Right lobe of liver (tissue), 6 donors: Measurements from ENCODE around the gene CPNE4. TPM values are rescaled to one million over a fixed set of nuclear protein-coding genes. Genes with fewer than 3 reads are reported as not detected.

Experiments
- ATAC-seq, 4 donors: fragments of 200-7000 bp; cut with Tn5 transposase; one replicate each; pipeline ENCODE4 v1.9.1; 2020; ENCODE audit warnings: mild to moderate bottlenecking in 4 of 4, moderate library complexity in 4 of 4
- DNase-seq, 3 donors: peaks; one replicate each; pipeline ENCODE4 v3.0.0-alpha.2; 2020
- H3K27ac ChIP-seq, 3 donors: fragments of 200-600 bp; one replicate each; pipeline ENCODE4 v1.8.0; 2022
- H3K27me3 ChIP-seq, 2 donors: fragments of 200-600 bp; one replicate each; pipeline ENCODE4 v1.8.0; 2022
- H3K36me3 ChIP-seq, 4 donors: fragments of 200-600 bp; sonication (generic) in 1 of 4; one replicate each; pipeline versions ENCODE4 v1.5.1 to v1.8.0; 2017 to 2022; ENCODE audit warnings: control low read depth in 1 of 4
- H3K4me1 ChIP-seq, 4 donors: fragments of 200-600 bp; sonication (generic) in 1 of 4; one replicate each; pipeline versions ENCODE4 v1.5.1 to v1.8.0; 2017 to 2022; ENCODE audit warnings: control low read depth in 1 of 4
- H3K4me3 ChIP-seq, 3 donors: fragments of 200-600 bp; one replicate each; pipeline ENCODE4 v1.8.0; 2022
- H3K9me3 ChIP-seq, 4 donors: fragments of 200-600 bp; sonication (generic) in 1 of 4; one replicate each; pipeline versions ENCODE4 v1.5.1 to v1.8.0; 2017 to 2022; ENCODE audit warnings: control low read depth in 1 of 4
- POLR2A ChIP-seq: fragments of 450-650 bp; IDR thresholded peaks from one replicate; pipeline ENCODE4 v1.6.1; 2017; ENCODE audit warnings: antibody characterized with exemption, mild to moderate bottlenecking
- WGBS: methylation state at CpG from one replicate; pipeline ENCODE4 v1.1.6; 2018; ENCODE audit warnings: low coverage, low lambda C conversion rate; ENCODE audit not compliant: insufficient coverage; ENCODE audit errors: missing lambda C conversion rate; 5-methylcytosine and 5-hydroxymethylcytosine counted together
- intact Hi-C, 2 donors: fragments of 100-400 bp; cut with DNase I; formaldehyde crosslinking; loops; one replicate each; pipeline versions ENCODE4 v1.11.2 to v1.14.1; 2022
- total RNA-seq, 6 experiments: library from RNA; depleted of rRNA in 2 of 6; stranded (reverse); fragments of >200 nt in 2 of 6; fragmentation: NEBNext Ultra II Directional in 3 of 6; extraction: Animal tissue kit (Norgen Biotek cat#: 25700) in 3 of 6; gene quantifications; one replicate each; pipeline versions ENCODE4 v1.1.0 to v1.2.4, GENCODE V29; 2016 to 2023
- TF ChIP-seq, protein P1 (sequence below), 4 donors: fragments of 200-600 bp in 3 of 4; fragments of 450-650 bp in 1 of 4; IDR thresholded peaks; one replicate each; pipeline versions ENCODE4 v1.5.1 to v1.8.0; 2016 to 2022; ENCODE audit warnings: antibody characterized with exemption in 4 of 4, mild to moderate bottlenecking in 2 of 4
- donor health status: DM: no; HTN: yes; CAD: no.
- donor health status: DM: no; HTN: no; CAD: no.
- donor health status: DM: no; HTN: no; CAD: no.
- donor health status: DM: no; HTN: yes; CAD: no.
- donor health status: DM: no; HTN: yes; CAD: no.

CPNE4 gene
- total RNA-seq, 6 experiments from 2014 or later = not detected

DNA sequence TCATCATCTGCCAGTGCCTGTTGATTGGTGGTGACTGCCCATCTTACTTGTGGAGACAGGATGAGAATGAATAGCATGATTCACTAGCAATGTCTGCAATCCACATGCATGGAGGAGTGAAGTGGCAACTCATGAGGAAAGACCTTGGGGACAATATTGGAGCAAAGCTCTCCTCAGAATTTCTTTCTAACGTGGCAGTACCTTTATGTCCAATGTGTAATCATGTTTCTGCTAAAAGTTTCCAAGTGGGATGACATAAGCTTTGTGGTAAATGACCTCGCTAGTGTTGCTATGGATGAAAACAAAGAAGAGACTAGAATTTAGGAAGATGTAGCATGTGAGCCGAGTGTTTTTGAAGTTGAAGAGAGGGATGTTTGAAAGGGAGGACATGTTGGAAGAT is 117.8 kb downstream of the CPNE4 start:
- DNase-seq (no peak), ATAC-seq (no peak)
- Histone ChIP-seq H3K9me3 (no peaks in the 10 kb centered on the region), H3K27me3 (no peaks in the 10 kb centered on the region), H3K4me1 (no peaks in the 10 kb centered on the region), H3K36me3 (no peaks in the 10 kb centered on the region), H3K27ac (no peak overlapping the region), H3K4me3 (no peak overlapping the region)
- intact Hi-C loops = no loop called here
- 50% methylated on average over 3 of the region's 3 CpGs for WGBS
- TF ChIP-seq, protein P1, sequence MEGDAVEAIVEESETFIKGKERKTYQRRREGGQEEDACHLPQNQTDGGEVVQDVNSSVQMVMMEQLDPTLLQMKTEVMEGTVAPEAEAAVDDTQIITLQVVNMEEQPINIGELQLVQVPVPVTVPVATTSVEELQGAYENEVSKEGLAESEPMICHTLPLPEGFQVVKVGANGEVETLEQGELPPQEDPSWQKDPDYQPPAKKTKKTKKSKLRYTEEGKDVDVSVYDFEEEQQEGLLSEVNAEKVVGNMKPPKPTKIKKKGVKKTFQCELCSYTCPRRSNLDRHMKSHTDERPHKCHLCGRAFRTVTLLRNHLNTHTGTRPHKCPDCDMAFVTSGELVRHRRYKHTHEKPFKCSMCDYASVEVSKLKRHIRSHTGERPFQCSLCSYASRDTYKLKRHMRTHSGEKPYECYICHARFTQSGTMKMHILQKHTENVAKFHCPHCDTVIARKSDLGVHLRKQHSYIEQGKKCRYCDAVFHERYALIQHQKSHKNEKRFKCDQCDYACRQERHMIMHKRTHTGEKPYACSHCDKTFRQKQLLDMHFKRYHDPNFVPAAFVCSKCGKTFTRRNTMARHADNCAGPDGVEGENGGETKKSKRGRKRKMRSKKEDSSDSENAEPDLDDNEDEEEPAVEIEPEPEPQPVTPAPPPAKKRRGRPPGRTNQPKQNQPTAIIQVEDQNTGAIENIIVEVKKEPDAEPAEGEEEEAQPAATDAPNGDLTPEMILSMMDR (IDR thresholded peaks at IDR 0.05) = no peak
- TF ChIP-seq POLR2A = no peak

- no peak for ATAC-seq
- Histone ChIP-seq H3K27ac (no peak overlapping the region), H3K4me3 (no peak overlapping the region), H3K9me3 (no peaks in the 10 kb centered on the region), H3K36me3 (no peaks in the 10 kb centered on the region), H3K4me1 (no peaks in the 10 kb centered on the region), H3K27me3 (no peaks in the 10 kb centered on the region)
- 38% methylated on average over 1 of the region's 1 CpG for WGBS
- DNase-seq = no peak
- intact Hi-C loops = no loop called here
- no peak for TF ChIP-seq POLR2A
- TF ChIP-seq, protein P1 (IDR thresholded peaks at IDR 0.05) = no peak
Observed at GRCh38 chr3:131914090-131914691, 120.6 kb downstream of the CPNE4 start.

DNA sequence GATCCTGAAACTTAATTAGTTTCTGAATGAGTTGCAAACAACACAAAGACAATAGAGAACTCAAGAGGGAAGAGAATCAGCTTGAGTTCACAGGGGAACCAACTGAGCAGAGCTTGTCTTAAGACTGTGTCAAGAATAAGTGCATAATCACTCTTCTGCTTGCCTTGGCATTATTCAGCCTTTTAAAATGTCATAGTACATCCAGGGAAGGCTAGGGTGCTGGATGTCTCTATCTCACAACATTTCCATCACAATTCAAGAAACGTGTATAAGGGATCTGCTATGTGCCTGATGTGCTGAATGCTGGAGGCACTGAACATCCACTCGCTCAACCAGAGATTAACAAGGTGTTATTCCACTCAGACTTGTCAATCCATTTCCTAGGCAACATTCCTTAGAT is 122.6 kb downstream of the CPNE4 start:
- Histone ChIP-seq H3K4me3 (no peak overlapping the region), H3K27ac (no peak overlapping the region), H3K36me3 (no peaks in the 10 kb centered on the region), H3K9me3 (no peaks in the 10 kb centered on the region), H3K27me3 (no peaks in the 10 kb centered on the region), H3K4me1 (no peaks in the 10 kb centered on the region)
- TF ChIP-seq, protein P1 (IDR thresholded peaks at IDR 0.05) = no peak
- no peak for TF ChIP-seq POLR2A
- no peak for DNase-seq
- intact Hi-C loops = no loop called here
- ATAC-seq = no peak
- 70% methylated on average over 2 of the region's 2 CpGs for WGBS

GRCh38 chr3:131907796-131908195 is 127.0 kb downstream of the CPNE4 start:
- no peaks in the 10 kb centered on the region for H3K36me3 ChIP-seq
- no peaks in the 10 kb centered on the region for H3K4me1 ChIP-seq
- DNase-seq (no peak), ATAC-seq (no peak)
- no peaks in the 10 kb centered on the region for H3K27me3 ChIP-seq
- TF ChIP-seq, protein P1 (IDR thresholded peaks at IDR 0.05) = no peak
- TF ChIP-seq POLR2A = no peak
- H3K4me3 ChIP-seq = no peak overlapping the region
- intact Hi-C loops = no loop called here
- 35% methylated on average over 1 of the region's 1 CpG for WGBS
- no peaks in the 10 kb centered on the region for H3K9me3 ChIP-seq
- H3K27ac ChIP-seq = no peak overlapping the region

DNA sequence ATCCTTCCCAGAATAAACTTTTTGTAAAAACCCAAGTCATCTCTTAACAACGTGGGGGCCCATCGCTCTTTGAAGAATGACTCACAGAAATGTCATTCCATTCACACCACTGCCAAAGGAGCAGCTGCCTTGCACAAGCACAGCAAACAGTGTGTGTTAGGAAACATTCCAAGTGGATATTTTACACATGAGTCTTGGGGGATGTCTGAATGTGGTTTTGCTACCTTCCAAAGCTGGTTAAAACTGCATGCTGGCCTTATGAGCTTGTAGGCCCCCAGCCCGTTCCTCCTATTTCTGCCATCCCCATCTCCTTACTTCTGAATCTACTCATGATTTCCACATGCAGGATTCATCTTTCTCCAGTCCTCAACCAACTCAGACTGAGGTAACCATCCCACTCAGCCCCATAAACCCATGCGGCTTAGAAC is 130.8 kb downstream of the CPNE4 start:
- DNase-seq = no peak
- intact Hi-C loops = no loop called here
- H3K27me3 ChIP-seq = no peaks in the 10 kb centered on the region
- ATAC-seq = no peak
- H3K36me3 ChIP-seq = no peaks in the 10 kb centered on the region
- H3K4me3 ChIP-seq = no peak overlapping the region
- H3K9me3 ChIP-seq = no peaks in the 10 kb centered on the region
- WGBS = 64% methylated on average over 4 of the region's 4 CpGs
- H3K4me1 ChIP-seq = no peaks in the 10 kb centered on the region
- TF ChIP-seq, protein P1 (IDR thresholded peaks at IDR 0.05) = no peak
- TF ChIP-seq POLR2A = no peak
- no peak overlapping the region for H3K27ac ChIP-seq
